Heart left ventricle (tissue), 13 donors: Measurements from ENCODE around the gene PIK3R2.

Source experiments
- CTCF ChIP-seq, 12 donors: fragments of 200-600 bp; sonication (generic) in 4 of 12; IDR thresholded peaks; one replicate each; pipeline versions ENCODE4 v1.5.0 to v1.8.0; 2018 to 2022; ENCODE audit warnings: antibody characterized with exemption in 12 of 12, mild to moderate bottlenecking in 5 of 12
- POLR2A ChIP-seq, 2 donors: fragments of 450-650 bp; IDR thresholded peaks; one replicate each; pipeline ENCODE4 v1.6.1; 2017; ENCODE audit warnings: antibody characterized with exemption in 2 of 2, mild to moderate bottlenecking in 2 of 2, moderate library complexity in 2 of 2
- donor health status: ischemic (EF 13 %, LVEDD 7.1; RV severe dilation, severe dysfunction).
- donor health status: DM: no; HTN: yes; CAD: no.
- donor health status: DM: no; HTN: no; CAD: no.
- donor health status: ischemic (EF 25% LVEDD 6.9; RV normal size, moderate dysfunction).
- donor health status: ischemic (EF 25% LVEDD 5.7; RV mildly dilated, moderate dysfunction).
- donor health status: ischemic (EF 35%, LVEDD 5.7; RV mildly dilated, moderate dysfunction).
- donor health status: nonischemic (EF 11% LVEDD 7.7; RV severe dilation, severe dysfunction).
- donor health status: DM: yes; HTN: yes; CAD: no.
- donor health status: PGD.
- donor health status: ischemic (EF 29% LVEDD 5.4; RV normal size, mild dysfunction).
- donor health status: nonischemic (EF 23%, LVEDD 6.1; RV moderate dilation, normal function).

- TF ChIP-seq CTCF (IDR thresholded peaks at IDR 0.05) (no peak), POLR2A (IDR thresholded peaks at IDR 0.05) (no peak)
Measured at GRCh38 chr19:18218159-18218558, 65.2 kb downstream of the PIK3R2 start.
